Cardiac muscle cell (in vitro differentiated cells and primary cell): ENCODE measurements around the gene CSNK1D. TPM values are rescaled to one million over a fixed set of nuclear protein-coding genes. Genes with fewer than 3 reads are reported as not detected.
A peak's percentile ranks its signal among the peaks of the same experiment; 100 is the strongest.

ENCODE experiments used
- DNase-seq, 2 donors: peaks; one replicate each; pipeline versions ENCODE4 v3.0.0 to v3.0.0-alpha.2; 2010 to 2017; ENCODE audit warnings: low read depth in 1 of 2, low spot score in 1 of 2
- H3K27ac ChIP-seq: fragments of 200-600 bp; sonication (generic); 2 replicates; pipeline ENCODE4 v1.5.1; 2016
- H3K27me3 ChIP-seq: fragments of 200-600 bp; sonication (generic); 2 replicates; pipeline ENCODE4 v1.6.0; 2016; ENCODE audit warnings: control low read depth
- H3K36me3 ChIP-seq: fragments of 200-600 bp; sonication (generic); 2 replicates; pipeline ENCODE4 v1.5.1; 2016; ENCODE audit warnings: control low read depth
- H3K4me1 ChIP-seq: fragments of 200-600 bp; sonication (generic); 2 replicates; pipeline ENCODE4 v1.8.1; 2017; ENCODE audit warnings: low read depth, mild to moderate bottlenecking, mixed run types
- H3K4me3 ChIP-seq: fragments of 200-600 bp; sonication (generic); 2 replicates; pipeline ENCODE4 v1.5.1; 2016; ENCODE audit warnings: mild to moderate bottlenecking
- H3K9me3 ChIP-seq: fragments of 200-600 bp; sonication (generic); 2 replicates; pipeline ENCODE4 v1.5.1; 2017; ENCODE audit warnings: low read depth, mild to moderate bottlenecking, control low read depth
- CTCF ChIP-seq: IDR thresholded peaks from 2 replicates; pipeline ENCODE4 v1.5.1; 2012; ENCODE audit warnings: low read depth, mild to moderate bottlenecking, low read length
- polyA plus RNA-seq: library from polyadenylated mRNA; unstranded; fragments of >200 nt; fragmentation: Nextera tagmentation; extraction: Ambion mirVana; gene quantifications from 2 replicates; pipeline ENCODE4 v1.2.1, GENCODE V29; 2016
- total RNA-seq: library from RNA; depleted of rRNA; stranded (reverse); fragments of >200 nt; gene quantifications from 2 replicates; pipeline ENCODE4 v1.2.3, GENCODE V29; 2016

Gene CSNK1D
- total and polyA plus RNA-seq, 2 experiments from 2014 or later: 53.1 to 106 TPM

GRCh38 chr17:82232876-82233785 is 40.4 kb downstream of the CSNK1D start:
- Histone ChIP-seq H3K4me3 (no peak overlapping the region), H3K9me3 (no peaks in the 10 kb centered on the region), H3K27me3 (no peaks in the 10 kb centered on the region), H3K4me1 (peaks cover 40% of the 10 kb centered on the region), H3K36me3 (peaks cover 15% of the 10 kb centered on the region), H3K27ac (peak overlapping the region; percentile 47)
- no peak for TF ChIP-seq CTCF
- no peak for DNase-seq

GRCh38 chr17:82232322-82232820 is 41.1 kb downstream of the CSNK1D start:
- H3K27ac ChIP-seq: no peak overlapping the region
- DNase-seq: no peak
- H3K36me3 ChIP-seq: peaks cover 7% of the 10 kb centered on the region
- H3K4me3 ChIP-seq: peak overlapping the region; percentile 98
- H3K27me3 ChIP-seq: no peaks in the 10 kb centered on the region
- H3K4me1 ChIP-seq: peaks cover 33% of the 10 kb centered on the region
- TF ChIP-seq CTCF: no peak
- H3K9me3 ChIP-seq: no peaks in the 10 kb centered on the region

GRCh38 chr17:82231562-82232321 is 41.8 kb downstream of the CSNK1D start:
- H3K4me1 ChIP-seq: peaks cover 36% of the 10 kb centered on the region
- no peaks in the 10 kb centered on the region for H3K9me3 ChIP-seq
- peak overlapping the region; percentile 55 for H3K27ac ChIP-seq
- no peak for TF ChIP-seq CTCF
- peak; percentile 57 to 92 for DNase-seq
- H3K36me3 ChIP-seq: peaks cover 2% of the 10 kb centered on the region
- no peaks in the 10 kb centered on the region for H3K27me3 ChIP-seq
- H3K4me3 ChIP-seq: peak overlapping the region; percentile 98

GRCh38 chr17:82231312-82231561 is 42.3 kb downstream of the CSNK1D start:
- H3K36me3 ChIP-seq: no peaks in the 10 kb centered on the region
- no peak for TF ChIP-seq CTCF
- H3K4me3 ChIP-seq: peak overlapping the region; percentile 98
- H3K4me1 ChIP-seq: peaks cover 41% of the 10 kb centered on the region
- DNase-seq: no peak
- H3K27me3 ChIP-seq: no peaks in the 10 kb centered on the region
- peak overlapping the region; percentile 55 for H3K27ac ChIP-seq
- H3K9me3 ChIP-seq: no peaks in the 10 kb centered on the region

GRCh38 chr17:82230609-82231311 is 42.7 kb downstream of the CSNK1D start:
- Histone ChIP-seq H3K36me3 (no peaks in the 10 kb centered on the region), H3K4me3 (peak overlapping the region; percentile 98), H3K9me3 (no peaks in the 10 kb centered on the region), H3K27ac (peak overlapping the region; percentile 82), H3K4me1 (peaks cover 39% of the 10 kb centered on the region), H3K27me3 (no peaks in the 10 kb centered on the region)
- DNase-seq: peak; percentile 88 to 95
- peak; percentile 38 for TF ChIP-seq CTCF
